ENCODE results near the gene NOP14.
"Not testable (repeated sequence)": the region's sequence is repeated elsewhere in the genome, so short reads cannot be mapped to it uniquely, and the experiment has no call there.

- TF ChIP-seq CTCF (IDR thresholded peaks at IDR 0.05; ENCODE audit: extremely low read depth in 1 of 2, insufficient read depth in 1 of 2, low read depth in 1 of 2, low read length in 2 of 2); FOS (IDR thresholded peaks at IDR 0.05; ENCODE audit: borderline replicate concordance, insufficient read depth, low read length); POLR2A (IDR thresholded peaks at IDR 0.05; ENCODE audit: low read depth, low read length); EZH2 (IDR thresholded peaks at IDR 0.05; ENCODE audit: borderline replicate concordance, low read depth, low read length, severe bottlenecking); POLR2AphosphoS5 (IDR thresholded peaks at IDR 0.05; ENCODE audit: insufficient read depth, low read depth, low read length); MAX (IDR thresholded peaks at IDR 0.05; ENCODE audit: insufficient read depth, insufficient read length): not testable (repeated sequence)
Observed at GRCh38 chr4:2918714-2919113, 44.5 kb downstream of the NOP14 start.

Measured in endothelial cell of umbilical vein (primary cell).